Stimulated activated naive CD8-positive, alpha-beta T cell treated with anti-CD3 and anti-CD28 coated beads, Interleukin-15, Interleukin-2, amounts not matched to agents 100 U/mL and 50 U/mL, for 24 hours (primary cell): ENCODE data around the gene TWF2.
"Not testable (repeated sequence)": the region's sequence is repeated elsewhere in the genome, so short reads cannot be mapped to it uniquely, and the experiment has no call there.

Experiments
- ATAC-seq: fragments of 150-1000 bp; cut with Tn5 transposase; one replicate; pipeline ENCODE4 v1.10.0; 2021
- DNase-seq: peaks from one replicate; pipeline ENCODE4 v3.0.0; 2021

TWF2 gene

GRCh38 chr3:52238761-52239701 lies at the start of gene TWF2:
Gene TWF2 (minus strand): TSS chr3:52239158. CDS start chr3:52239016, 142 bp downstream.
- DNase-seq: peak; percentile 90
- ATAC-seq: peak; percentile 71

- no peak for ATAC-seq
- no peak for DNase-seq
Observed at GRCh38 chr3:52288674-52289073, 49.7 kb upstream of the TWF2 start.

DNA sequence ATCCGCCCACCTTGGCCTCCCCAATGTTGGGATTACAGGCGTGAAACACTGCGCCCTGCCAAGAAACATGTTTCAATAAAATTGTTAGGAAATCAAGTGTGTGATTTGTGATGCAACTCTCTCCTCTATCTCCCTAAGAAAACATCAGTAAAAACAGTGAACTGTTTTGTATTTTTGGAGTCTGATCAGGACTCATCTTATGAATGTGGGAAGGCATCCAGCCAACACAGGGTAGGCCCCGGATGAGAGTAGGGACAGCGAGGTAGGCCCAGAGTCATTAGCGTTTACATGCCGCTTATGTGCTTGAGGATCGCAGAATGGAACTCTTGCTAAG lies 47.8 kb upstream of the TWF2 start:
- DNase-seq: no peak

DNA sequence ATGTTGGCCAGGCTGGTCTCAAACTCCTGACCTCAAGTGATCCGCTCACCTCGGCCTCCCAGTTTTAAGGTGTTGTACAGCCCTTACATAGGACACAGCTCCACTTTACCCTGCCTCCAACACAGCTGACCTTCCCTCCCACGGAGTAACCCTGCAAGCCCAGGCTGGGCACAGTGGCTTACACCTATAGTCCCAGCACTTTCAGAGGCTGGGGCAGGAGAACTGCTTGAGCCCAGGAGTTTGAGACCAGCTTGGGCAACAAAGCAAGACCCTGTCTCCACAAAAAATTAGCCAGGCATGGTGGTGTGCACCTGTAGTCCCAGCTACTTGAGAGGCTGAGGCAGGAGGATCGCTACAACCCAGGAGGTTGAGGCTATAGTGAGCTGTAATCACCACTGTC lies 45.1 kb upstream of the TWF2 start:
- ATAC-seq, DNase-seq: not testable (repeated sequence)

More for the DNA sequence above, 47.8 kb upstream of the TWF2 start:
- ATAC-seq: no peak

GRCh38 chr3:52283306-52283705 lies 44.3 kb upstream of the TWF2 start:
- no peak for DNase-seq

GRCh38 chr3:52281981-52282801 lies 43.2 kb upstream of the TWF2 start:
- no peak for DNase-seq
- ATAC-seq: no peak

More at GRCh38 chr3:52283306-52283705, 44.3 kb upstream of the TWF2 start:
- ATAC-seq: no peak

DNA sequence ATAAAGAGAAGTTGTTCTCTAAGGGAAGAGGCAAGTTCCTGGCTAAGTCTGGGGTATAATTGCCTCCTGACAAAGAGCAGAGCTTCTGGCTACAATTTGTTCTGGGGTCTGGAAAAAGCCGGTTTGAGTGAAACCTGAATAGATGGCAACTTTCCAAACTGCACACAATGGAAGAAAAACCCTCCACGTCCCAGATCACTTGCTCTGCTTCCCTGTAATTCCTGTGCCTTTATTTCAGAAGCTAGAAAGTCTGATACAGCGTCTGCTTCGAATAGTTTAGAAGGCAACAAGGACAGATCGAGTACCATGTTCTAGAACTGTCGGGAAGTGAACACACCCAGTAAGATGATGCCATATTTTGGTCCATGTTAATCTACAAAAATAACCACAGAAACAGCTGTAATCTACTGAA lies 41.1 kb upstream of the TWF2 start:
- DNase-seq (no peak), ATAC-seq (no peak)

DNA sequence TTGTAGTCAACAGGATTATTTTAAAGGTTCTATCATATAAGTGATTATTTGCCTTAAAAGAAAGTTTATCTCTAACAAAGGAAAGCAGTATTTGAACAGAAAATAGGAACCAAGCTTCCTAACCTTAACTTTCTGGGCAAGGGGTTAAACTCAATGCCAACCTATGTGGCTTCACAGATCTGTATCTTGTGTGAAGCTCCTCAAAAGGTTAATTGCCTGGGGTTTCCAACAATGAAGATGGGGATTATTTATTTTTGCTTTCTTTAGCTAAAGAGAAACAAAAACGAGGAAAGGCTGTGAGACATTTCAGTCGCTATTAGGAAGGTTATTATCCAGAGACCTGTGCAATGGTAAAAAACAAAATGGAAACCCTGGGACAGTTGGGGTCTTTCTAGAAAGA lies 40.6 kb upstream of the TWF2 start:
- DNase-seq (no peak), ATAC-seq (no peak)

DNA sequence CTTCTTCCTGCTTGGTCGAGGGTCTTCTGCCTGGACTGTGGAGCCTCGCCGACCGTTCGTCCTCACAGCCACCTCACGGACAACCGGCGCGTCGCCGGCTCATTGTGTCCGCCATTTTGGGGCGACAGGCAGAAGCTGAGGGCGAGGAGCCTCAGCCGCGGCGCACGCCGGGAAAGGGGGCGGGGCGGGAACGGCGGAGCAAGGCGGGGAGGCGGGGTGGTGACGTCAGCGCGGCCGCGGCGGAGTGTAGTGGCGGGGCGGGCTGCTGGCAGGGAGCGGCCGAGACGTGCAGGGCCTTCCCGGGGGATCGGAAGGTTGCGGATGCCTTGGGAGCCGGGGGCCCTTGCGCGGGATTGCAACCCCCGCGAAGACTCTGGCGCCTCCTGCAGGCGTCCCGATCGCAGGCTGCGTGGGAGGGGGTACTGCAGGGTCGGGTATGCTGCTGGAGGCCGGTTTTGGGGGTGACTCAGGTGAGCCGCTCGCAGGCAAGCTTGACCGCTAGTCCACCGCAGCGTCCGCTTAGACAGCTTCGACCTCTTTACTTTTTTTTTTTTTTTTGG lies 39.6 kb upstream of the TWF2 start, which contains the start of gene WDR82:
Gene WDR82 (minus strand): TSS at position 140 of the 560 bp plus-strand sequence. CDS start 288 bp downstream, outside the sequence.
- ATAC-seq: peak; percentile 83

DNA sequence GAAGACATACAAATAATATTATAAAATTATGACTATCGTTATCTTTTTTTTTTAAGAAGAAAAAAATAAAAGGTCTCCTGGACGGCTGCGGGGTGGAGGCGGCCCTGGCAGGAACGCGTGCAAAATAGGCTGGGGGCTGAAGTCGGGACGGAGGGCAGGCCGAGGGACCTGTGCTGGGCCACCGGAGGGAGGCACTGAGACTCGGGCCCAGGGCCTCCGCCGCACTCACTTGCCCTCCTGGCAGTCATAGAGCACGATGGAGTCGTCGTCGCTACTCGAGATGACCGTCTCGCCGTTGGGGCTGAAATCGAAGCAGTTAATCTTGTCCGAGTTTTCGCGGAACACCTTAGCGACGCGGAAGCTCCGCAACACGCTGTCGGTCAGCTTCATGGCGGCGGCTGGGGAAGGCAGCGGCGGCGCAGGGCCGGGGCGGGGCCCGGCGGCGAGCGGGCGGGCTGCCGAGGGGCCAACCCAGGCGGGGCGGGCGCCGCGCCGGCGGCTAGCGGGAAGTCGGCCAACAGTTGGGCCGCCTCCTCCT lies 39.1 kb upstream of the TWF2 start:
- ATAC-seq: peak; percentile 55
- no peak for DNase-seq

More for the DNA sequence above, 39.6 kb upstream of the TWF2 start, which contains the start of gene WDR82:
- DNase-seq: peak; percentile 100

DNA sequence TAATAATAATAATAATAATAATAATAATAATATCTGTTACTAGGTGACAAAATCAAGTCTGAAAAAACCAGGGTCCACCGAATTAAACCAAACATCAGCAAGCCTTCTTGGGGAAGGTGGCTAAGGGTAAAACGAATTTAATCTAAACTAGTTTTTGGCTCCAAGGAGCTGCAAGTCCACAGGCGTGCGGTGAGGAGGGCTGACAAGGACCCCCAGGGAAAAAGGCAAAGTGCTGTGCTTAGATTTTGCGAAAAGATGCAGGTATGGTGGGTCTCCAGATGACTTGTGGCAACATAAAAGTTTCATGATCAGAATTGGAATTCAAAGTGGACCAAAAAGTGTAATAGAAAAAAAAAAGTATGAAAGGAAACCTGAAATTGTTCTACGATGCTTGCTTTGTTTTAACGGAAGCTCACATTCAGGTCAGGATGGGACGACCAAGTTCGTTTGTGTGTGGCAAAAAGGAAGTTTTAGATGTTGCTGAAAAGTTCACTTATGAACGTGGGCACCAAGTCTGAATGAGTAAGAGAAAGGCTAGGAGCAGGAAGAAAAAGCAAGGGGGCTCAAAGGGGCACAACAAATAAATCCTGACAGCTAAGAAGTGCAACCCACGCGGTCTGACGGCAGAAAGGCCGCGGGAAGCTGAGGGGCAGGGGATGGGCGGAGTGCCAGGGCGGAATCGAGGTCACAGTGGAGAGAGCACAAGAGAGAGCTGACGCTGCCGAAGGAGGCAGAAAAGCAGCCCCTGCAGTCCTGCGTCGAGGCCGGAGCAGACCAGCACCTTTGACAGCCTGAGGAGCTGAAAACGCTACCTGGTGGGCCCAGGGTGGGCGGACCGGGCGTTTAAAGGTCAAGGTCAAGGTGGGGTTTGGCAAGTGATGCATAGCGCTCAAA lies 38.4 kb upstream of the TWF2 start:
- ATAC-seq: peak; percentile 42
- DNase-seq: peak; percentile 88

DNA sequence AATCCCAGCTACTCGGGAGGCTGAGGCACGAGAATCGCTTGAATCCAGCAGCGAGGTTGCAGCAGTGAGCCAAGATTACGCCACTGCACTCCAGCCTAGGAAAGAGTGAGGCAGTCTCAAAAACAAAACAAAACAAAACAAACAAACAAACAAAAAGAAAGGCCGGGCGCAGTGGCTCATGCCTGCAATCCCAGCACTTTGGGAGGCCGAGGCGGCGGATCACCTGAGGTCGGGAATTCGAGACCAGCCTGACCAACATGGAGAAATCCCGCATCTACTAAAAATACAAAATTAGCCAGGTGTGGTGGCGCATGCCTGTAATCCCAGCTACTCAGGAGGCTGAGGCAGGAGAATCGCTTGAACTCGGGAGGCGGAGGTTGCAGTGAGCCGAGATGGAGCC lies 35.8 kb upstream of the TWF2 start:
- not testable (repeated sequence) for ATAC-seq, DNase-seq

DNA sequence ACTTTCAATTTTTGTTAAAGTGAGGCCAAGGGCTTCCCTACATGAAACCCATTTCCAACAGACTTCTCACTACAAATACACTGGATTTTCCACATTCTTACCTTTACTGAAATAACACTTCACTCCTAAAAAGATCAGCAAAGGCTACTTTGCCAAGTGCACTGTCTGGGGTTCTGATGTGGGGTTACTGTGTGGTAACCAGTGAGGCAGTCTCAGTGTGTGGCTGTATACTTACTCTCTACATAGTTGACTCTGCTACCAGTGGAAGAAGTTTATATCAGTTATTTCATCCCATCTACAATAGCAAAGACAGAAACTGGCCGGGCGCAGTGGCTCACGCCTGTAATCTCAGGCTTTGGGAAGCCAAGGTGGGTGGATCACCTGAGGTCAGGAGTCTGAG lies 33.9 kb upstream of the TWF2 start:
- ATAC-seq (peak; percentile 24), DNase-seq (no peak)

GRCh38 chr3:52272172-52272571 lies 33.2 kb upstream of the TWF2 start:
- not testable (repeated sequence) for ATAC-seq, DNase-seq

- DNase-seq (no peak), ATAC-seq (no peak)
Observed at GRCh38 chr3:52270252-52270754, 31.3 kb upstream of the TWF2 start.

GRCh38 chr3:52269776-52270175 lies 30.8 kb upstream of the TWF2 start:
- no peak for DNase-seq
- ATAC-seq: no peak

GRCh38 chr3:52268036-52268435 lies 29.1 kb upstream of the TWF2 start:
- DNase-seq (no peak), ATAC-seq (peak; percentile 68)

GRCh38 chr3:52265387-52265786 lies 26.4 kb upstream of the TWF2 start:
- ATAC-seq: no peak
- DNase-seq: no peak

- DNase-seq (no peak), ATAC-seq (no peak)
Observed at GRCh38 chr3:52262447-52262846, 23.5 kb upstream of the TWF2 start.

DNA sequence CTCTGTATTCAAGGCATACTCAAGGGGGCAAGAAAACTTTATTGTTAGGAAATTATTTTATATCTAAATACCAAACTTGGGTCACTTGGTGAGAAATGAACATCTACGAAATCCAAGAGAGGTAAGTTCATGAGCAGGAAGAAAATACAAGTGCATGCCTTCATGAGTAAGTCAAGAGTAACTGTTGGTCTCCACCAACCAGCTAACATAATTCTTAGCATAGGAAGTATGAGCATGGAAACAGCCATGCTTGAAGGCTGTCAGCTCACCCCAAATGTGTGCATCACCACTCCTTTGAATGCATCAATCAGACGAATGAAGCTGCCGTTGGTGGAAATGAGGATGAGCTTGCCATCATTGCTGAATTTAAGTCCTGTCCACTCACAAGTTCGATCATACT lies 20.5 kb upstream of the TWF2 start:
- no peak for ATAC-seq
- DNase-seq: no peak

- DNase-seq (no peak), ATAC-seq (no peak)
Observed at GRCh38 chr3:52259035-52259434, 20.1 kb upstream of the TWF2 start.
